Measurements from ENCODE around the gene TTC7B.
"Not testable (repeated sequence)": the region's sequence is repeated elsewhere in the genome, so short reads cannot be mapped to it uniquely, and the experiment has no call there.

The TTC7B gene

DNA sequence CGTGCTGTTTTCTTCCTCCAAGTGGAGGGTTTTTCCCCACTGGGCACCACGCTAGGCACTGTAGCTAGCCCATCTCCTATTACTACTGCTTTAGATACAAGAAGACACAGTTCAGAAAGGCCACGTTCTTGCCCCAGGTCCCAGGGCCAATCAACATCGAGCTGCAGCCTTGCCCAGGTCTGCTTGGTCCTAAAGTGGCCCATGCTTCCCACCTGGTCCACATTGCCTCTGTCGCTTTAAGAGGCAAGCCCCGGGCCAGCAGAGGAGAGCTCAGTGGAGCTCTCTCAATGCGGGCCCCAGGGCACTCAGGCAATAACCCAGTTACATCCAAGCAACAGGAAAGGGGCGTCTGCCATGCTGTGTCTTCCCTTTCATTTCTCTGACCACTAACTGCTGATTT lies 271.3 kb downstream of the TTC7B start:
- DNase-seq (ENCODE audit: low read depth): no peak

DNA sequence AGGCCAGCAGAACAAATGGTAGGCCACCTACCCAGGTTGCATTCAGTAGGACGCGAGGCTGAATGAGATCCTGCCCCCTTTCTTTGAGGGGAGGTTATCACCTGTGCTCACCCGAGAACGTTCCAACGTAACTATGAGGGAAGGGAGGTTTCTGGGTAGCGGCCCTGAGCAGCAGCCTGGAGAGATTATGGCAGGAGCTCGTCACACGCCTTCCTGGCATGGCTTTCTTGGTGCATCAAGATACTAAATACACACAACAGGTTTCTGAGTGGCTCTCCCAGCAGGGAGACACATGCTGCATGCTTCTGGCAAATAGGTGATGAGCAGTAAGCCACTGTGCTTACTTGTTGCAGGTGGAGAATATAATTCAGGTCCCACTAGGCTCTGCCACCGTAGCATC lies 271.7 kb downstream of the TTC7B start:
- no peak for DNase-seq (ENCODE audit: low read depth)

DNA sequence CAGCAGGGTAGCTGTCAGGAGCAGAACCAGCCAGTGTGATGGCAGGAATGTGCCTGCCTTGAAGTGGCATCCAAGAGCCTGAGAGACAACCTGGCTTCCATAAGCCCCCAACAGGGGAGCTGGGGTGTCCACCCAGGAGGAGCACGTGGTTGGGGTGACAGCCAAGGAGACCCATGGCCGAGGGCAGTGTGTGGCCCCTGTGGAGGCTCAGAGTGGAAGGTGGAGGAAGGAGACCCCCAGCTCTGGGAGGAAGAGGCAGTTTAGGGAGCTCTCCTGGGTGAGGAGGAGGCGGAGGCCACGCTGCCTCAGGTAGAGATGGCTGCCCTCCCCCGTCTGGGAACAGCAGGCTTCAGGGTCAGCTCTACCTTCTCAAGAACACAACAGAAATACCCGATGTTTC lies 272.4 kb downstream of the TTC7B start:
- no peak for DNase-seq (ENCODE audit: low read depth)

DNA sequence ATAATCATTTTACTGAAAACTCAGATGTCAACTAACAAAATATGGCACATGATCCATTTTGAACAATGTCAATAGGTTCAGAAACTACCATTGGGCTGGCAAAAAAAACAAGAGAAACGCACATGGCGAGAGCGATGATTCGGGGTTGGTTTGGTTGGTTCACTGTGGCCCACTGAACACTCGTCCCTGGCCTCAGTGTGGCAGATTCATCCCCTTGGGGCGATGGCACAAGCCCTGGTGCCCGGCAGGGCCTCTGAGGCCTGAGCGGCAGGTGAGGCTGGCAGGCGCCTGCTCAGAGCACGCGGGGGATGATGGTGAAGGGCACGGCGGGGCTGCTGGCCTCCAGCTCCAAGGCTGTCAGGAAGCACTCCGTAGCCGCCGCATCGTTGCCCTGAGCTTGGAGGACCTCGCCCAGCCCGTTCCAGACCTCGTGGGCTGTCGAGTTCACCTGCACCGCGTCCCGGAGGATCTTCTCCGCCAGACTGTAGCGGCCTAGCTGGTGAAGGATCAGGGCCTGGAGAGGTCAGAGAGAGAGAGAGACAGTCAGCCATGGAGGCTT lies 275.1 kb downstream of the TTC7B start:
- DNase-seq (ENCODE audit: low read depth): no peak

DNA sequence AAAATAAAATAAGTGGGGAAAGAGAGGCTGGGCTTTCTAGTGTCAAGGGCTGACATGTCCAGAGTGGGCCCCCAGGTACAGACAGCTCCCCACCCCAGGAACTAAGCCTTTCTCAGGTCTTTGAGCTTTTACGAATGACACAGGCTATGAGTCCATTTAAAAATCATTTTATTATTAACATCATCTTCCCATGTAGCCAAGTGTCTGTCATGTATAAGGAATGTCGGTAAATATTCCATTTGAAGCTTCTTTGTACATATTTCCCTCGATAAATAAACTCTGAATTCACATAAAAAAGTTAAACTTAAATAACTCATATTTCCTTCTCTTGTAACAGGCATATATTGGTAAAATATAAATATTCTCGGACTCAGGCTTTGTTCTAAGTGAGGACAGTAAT lies 275.8 kb downstream of the TTC7B start:
- no peak for DNase-seq (ENCODE audit: low read depth)

DNA sequence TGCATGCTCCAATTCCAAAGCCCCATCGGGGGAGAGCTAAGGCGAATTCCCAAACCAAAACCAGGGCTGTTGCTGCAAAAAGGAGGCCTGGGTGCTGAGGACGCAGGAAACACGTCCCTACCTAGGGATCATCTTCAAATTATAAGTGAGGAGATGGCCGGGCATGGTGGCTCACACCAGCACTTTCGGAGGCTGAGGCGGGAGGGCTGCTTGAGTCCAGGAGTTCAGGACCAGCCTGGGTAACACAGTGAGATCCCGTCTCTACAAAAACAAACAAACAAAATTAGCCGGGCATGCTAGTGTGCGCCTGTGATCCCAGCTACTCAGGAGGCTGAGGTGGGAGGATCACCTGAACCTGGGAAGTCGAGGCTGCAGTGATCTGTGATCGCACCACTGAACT lies 276.2 kb downstream of the TTC7B start:
- no peak for DNase-seq (ENCODE audit: low read depth)

DNA sequence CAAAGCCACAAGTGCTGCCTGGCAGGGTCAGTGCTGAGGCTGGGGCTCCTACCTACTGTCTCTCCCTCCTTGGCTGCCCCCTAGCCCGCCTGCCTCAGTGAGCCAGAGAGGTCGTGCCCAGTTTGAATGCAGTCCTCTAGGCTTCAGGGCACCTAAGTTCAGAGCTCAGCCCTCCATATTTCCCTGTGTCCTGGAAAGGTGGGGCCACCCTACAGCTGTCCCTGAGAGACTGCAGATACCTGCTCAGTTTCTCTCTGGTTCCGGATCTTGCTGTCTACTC lies 276.8 kb downstream of the TTC7B start:
- no peak for DNase-seq (ENCODE audit: low read depth)

DNA sequence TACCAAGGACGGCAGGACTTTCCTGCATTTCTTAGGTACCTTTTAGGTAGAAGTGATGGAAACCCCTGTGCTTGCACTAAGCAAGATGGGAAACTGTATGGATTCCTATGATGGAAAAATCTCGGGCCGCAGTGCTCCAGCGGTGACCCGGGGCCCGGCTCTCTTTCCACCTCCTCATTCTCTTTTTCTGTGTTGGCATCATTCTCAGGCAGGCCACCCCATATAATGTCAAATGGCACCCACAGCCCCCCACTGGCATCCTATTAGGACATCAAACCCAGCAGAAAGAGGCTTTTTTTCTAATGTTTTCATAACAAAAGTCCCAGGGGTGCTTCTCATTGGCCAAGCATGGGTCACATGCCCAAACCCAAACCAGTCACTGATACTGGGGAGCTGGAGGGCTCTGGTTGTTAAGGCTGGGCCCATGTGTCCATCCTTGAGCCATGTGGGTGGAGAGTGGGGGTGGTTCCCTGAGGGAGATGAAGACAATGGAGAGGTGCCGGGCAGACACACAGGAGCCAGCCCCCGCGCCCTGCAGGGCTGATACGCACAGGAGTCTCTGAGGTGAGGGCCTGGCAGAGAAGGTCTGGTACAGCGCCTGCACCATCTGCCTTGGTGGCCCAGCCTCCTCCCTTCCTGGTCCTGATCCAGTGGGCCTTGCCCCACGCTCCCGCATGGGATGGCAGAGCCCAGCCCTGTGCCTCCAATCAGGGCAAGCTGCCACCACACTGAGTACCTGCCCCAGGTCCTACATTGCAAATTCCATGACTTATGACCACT lies 277.3 kb downstream of the TTC7B start:
- DNase-seq (ENCODE audit: low read depth): no peak

DNA sequence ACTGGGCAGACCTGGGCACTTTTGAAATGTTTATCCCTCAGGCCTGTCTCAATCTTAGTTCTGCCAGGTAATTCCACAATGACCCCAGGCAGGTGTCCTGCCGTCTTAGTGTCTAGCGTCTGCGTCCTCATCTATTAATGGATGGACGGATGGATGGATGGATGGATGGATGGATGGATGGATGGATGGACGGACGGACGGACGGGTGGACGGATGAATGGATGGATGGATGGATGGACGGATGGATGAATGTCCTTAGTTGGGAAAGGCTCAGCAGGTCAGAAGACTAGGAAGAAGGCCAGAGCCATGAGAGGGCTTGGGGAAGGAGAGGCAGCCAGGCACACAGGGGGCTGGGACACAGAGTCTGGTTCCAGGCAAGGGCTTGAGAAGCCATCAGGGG lies 278.1 kb downstream of the TTC7B start:
- DNase-seq (ENCODE audit: low read depth): no peak

DNA sequence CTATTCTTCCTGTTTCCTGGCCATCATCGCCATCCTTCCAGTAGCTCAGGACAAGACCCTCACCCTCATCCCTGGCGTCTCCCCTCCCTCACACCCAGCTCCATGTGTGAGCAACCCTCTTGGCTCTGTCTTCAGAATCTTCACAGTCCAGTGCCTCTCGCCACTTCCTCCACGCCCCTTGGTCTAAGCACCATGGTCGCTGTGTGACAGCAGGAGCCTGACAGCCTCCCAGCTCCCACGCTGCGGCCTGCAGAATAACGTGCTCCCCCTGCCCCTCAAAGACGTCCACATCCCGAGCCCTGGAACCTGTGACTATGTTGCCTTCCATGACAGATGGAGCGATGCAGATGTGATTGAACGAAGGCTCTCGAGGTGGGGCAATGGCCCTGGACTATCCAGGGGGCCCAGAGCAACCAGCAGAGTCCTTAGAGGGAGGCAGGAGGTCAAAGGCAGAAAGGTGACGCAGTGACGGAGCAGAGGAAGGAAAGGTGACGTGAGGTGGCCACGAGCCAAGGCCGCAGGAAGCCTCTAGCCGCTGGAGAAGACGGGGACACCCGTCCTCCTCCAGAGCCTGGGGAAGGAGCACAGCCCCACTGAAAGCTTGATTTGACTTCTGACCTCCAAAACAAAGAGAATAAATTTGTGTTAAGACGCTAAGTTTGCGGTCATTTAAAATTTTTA lies 279.6 kb downstream of the TTC7B start:
- DNase-seq (ENCODE audit: low read depth): no peak

DNA sequence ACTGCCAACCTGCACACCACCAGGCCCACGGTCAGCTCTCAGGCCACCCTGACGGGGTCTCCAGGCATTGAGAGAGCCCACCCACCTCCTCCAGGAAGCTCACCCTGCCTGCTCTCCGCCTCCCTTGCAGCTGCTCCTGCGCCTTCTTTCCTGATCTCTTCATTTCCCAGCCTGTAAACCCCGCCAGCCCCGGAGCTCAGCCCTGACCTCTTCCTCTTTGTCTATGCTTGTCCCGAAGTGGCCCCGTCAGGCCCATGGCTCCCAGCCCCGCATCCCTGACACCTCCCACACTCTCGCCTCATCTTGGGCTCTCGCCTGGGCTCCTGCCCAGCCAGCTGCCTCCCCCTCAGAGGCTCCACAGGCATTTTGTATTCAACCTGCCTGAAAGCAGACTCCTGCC lies 280.1 kb downstream of the TTC7B start:
- DNase-seq (ENCODE audit: low read depth): no peak

DNA sequence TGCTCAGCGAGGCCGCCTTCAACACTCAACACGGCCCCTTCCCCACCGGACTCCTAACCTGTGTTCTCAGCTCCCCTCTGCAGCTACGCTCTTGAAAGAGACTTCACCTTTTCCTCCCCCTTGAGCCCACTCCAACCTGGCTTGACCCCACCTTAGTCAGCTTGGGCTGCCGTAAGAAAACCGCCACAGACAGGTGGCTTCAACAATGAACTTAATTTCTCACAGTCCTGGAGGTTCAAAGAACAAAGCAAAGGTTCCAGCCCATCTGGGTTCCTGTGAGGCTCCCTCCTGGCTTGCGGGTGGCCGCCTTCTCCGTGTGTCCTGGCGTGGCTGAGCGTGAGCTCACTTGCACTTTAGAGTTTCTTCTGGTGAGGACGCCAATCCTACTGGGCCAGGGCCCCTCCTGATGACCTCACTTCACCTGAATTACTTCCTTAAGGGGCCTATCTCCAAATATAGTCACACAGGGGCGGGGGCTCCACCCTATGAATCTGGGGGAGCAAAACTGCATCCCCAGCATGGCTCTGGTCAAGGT lies 280.6 kb downstream of the TTC7B start:
- no peak for DNase-seq (ENCODE audit: low read depth)

DNA sequence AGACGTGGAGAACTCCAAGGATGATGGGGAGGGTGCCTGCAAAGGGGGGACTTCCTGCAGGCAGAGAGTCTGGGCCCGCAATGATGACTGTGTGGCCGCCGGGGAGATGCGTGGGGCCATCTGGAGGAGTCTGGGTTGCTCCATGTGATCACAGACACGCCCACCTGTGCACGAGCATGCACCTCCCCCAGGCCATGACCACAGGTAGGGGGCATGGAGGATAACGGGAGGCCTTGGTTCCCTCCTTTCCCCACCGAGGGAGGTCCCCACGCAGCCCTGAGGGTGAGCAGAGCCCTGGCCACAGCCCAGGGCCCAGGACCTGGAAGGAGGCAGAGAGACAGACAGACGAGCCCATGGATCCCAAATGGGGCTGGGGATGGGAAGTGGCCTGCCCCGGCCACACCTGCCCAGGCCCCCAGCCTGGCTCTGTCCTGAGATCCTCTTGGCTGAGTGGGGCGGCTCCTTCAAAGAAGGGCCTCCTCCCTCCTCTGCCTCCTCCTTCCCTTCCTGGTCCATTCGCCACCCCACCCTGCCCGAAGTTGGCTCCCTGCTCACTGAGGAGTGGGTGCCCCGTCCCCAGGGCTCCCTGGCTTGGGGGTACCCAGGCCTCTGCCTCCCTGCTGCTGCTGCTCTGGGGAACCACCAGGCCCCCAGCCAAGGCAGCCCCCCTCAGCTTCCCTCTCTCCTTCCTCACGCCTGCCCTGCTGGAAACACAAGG lies 281.2 kb downstream of the TTC7B start:
- no peak for DNase-seq (ENCODE audit: low read depth)

DNA sequence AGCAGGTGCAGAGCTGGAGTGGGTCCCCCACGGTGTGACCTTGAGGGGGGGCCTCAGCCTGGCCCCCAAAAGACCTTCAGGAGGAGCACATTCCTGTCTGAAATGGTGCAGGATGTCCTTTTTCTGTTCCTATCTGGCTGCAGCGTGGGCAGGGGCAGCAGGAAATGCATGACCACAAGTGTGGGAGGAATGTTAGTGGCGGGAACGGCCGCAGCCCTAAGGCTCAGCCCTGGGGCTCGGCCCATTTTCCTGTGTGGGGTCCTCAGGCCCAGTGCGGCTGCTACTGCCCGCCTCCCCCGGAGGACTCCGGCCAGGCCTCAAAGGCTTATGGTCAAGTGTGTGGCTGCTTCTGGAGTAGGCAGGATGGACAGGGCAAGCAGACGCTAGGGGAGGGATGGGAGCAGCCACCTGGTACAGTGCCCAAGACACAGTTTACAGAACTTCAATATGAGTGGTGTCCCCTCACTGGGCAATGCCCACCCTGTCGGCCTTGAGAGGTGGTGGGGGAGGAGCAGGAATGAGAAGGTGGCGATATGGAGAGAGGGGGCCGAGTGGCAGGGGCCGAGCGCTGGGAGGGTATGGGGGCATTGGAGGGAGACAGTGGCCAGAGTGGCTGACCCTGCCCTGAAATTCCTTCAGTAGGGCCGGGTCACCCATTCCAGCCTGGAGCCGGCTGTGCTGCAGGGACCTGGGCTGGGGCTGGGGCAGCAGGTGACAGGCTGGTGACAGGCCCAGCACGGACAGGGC lies 282.0 kb downstream of the TTC7B start:
- peak; percentile 12 for DNase-seq (ENCODE audit: low read depth)

DNA sequence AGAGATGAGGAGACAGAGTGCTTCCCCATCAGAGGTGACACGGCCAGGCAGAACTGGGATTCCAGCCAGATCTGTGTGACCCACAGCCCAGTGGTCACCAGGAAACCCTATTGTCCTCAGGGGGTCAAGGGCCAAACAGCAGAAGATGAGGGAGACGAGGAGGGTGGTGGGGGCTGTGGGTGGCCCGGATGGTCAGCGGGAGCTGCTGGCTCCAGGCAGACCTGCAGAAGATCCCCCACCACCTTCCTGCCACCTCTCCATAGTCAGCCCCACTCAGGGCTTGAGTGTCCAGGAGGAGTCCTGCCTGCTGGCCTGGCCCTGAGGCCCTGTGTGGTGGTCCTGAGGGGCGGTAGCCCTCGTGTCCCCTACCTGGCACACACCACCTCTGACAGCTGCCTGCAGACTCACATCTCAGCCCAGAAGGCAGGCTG lies 282.6 kb downstream of the TTC7B start:
- DNase-seq (ENCODE audit: low read depth): no peak

DNA sequence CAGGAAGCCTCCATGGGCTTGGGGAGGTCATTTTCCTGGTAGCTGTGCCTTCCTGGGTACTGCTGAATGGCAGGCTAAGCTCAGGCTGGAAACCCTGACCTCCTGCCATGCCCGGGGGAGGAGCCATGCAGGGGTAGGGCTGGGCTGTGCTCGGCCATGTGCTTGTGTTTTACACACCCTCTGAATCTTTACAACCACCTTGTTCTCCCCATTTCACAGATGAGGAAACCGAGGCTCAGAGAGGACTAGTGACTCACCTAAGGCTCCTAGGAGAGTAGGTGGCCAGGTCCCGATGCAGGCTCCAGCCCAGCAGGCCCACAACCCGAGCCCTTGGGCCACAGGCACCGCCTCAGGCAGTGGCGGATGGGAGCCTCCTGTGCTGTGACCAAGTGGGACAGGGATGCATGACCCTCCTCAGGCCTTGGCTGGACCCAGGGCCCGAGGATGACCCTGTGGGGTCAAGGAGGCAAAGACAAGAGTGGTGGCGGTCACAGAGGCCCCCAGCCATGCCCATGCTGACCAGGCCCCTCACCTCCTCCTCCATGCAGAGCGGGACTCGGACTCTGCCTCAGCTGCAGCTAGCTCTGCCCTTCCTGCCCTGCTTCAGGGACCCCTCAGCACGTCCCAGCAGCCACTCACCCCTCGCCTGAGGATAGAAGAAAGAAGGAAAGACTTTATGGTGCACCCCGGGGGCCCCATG lies 283.3 kb downstream of the TTC7B start:
- DNase-seq (ENCODE audit: low read depth): no peak

DNA sequence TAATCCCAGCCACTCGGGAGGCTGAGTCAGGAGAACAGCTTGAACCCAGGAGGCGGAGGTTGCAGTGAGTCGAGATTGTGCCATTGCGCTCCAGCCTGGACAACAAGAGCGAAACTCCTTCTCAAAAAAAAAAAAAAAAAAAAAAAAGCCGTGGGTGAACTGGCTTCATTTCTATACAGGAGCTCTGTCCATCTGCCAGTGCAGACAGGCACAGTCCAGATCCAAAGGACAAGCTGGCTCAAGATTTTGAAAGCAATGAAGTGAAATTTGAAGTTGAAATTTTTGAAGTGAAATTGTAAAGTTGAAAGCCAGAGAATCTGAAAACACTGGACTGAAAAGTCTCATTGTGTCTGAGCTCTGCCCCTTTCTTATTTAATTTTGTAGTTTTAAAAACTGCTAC lies 284.7 kb downstream of the TTC7B start:
- DNase-seq (ENCODE audit: low read depth): no peak

DNA sequence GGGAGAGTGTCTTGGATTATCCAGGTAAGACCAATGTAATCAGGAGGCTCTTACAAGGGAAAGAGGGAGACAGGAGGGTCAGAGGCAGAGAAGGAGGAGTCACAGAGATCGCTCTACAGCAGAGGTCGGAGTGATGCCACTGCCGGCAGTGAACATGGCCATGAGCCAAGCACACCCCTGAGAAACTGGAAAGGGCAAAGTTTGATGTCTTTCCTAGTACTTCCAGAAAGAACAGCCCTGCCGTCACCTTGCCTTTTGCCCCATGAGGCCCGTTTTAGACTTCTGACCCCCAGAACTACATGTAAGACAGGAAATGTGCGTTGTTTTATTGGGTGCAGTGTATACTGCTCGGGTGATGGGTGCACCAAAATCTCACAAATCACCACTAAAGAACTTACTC lies 285.7 kb downstream of the TTC7B start:
- DNase-seq (ENCODE audit: low read depth): no peak

DNA sequence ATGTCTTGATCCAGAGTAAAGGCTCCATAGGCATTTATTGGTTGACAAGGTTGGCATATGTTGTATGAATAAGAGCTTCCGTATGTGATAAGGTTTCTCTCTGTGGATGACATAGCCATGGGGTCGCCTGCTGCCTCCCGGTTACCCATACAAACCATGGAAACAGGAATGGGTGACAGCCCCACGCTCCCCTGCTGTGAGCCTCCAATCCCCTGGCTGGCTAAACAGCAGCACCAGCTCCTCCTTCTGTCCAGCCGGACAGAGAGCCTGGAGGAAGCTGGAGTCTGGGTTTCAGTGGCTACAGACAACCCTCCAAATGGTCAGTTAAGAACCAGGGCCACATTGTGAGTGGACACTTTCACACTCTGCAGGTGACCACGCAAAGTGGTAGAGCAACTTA lies 288.3 kb downstream of the TTC7B start:
- DNase-seq (ENCODE audit: low read depth): no peak

DNA sequence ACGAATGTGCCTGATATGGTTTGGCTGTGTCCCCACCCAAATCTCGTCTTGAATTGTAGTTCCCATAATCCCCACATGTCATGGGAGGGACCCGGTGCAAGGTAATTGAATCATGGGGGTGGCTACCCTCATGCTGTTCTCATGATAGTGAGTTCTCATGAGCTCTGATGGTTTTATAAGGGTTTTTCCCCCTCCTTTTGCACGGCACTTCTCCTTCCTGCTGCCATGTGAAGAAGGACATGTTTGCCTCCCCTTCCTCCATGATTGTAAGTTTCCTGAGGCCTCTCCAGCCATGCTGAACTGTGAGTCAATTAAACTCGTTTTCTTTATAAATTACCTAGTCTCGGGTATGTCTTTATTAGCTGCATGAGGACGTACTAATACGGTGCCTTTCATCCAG lies 289.7 kb downstream of the TTC7B start:
- DNase-seq (ENCODE audit: low read depth): not testable (repeated sequence)

DNA sequence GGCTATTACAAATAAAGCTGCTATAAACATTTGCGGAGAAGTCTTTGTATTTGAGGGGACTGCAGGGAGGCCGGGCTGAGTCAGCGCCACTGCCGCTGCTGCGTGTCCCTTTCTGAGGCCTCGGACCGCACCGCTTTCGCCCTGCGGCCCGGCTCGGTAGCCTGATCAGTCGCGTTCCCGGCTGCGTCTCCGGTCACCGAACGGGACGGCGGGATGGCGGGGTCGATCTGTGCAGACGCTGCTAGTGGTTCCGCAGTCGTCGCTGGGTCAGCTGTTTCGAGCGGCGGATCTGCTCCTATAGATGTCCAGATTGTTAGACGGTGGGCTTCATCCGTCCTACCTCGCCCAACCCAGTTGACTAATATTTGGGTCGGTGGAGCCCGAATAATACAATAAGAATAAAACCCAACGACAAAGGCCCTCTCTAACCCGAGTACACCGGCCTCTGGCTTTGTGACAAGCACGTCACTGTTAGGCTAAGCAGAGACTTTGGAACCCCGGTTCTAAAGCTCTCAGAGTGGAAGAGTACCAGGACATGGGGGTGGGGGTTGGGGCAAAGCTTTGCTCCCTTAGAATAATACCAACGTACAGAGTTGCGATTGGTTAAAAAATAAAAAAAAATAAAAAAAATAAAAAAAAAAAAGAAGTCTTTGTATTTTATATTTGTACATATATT lies 290.7 kb downstream of the TTC7B start:
- not testable (repeated sequence) for DNase-seq (ENCODE audit: low read depth)

Measured in HS-27A (cell line).